ENCODE measurements around the gene CR1.

- no peak for TF ChIP-seq CTCF (IDR thresholded peaks at IDR 0.05)
- TF ChIP-seq POLR2A (IDR thresholded peaks at IDR 0.05), result no peak
- no peak for TF ChIP-seq EP300 (IDR thresholded peaks at IDR 0.05)
These were observed 2.7 kb upstream of the CR1 start for GRCh38 chr1:207493212-207493611.
